Measurements from ENCODE around the gene PTPRQ. TPM values are rescaled to one million over a fixed set of nuclear protein-coding genes. Genes with fewer than 3 reads are reported as not detected.

Gene PTPRQ
- total and polyA plus RNA-seq, 9 of the 15 experiments (the other 6 are each of a cell fraction or from before 2014, with no cell fraction given), result not detected

- TF ChIP-seq, protein P1, sequence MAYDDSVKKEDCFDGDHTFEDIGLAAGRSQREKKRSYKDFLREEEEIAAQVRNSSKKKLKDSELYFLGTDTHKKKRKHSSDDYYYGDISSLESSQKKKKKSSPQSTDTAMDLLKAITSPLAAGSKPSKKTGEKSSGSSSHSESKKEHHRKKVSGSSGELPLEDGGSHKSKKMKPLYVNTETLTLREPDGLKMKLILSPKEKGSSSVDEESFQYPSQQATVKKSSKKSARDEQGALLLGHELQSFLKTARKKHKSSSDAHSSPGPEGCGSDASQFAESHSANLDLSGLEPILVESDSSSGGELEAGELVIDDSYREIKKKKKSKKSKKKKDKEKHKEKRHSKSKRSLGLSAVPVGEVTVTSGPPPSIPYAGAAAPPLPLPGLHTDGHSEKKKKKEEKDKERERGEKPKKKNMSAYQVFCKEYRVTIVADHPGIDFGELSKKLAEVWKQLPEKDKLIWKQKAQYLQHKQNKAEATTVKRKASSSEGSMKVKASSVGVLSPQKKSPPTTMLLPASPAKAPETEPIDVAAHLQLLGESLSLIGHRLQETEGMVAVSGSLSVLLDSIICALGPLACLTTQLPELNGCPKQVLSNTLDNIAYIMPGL (CRISPR knock-in tag; IDR thresholded peaks at IDR 0.05), result no peak
- no peak for TF ChIP-seq ZNF175 (CRISPR knock-in tag; IDR thresholded peaks at IDR 0.05; ENCODE audit: low read depth)
- no peak for TF ChIP-seq NFATC3 (IDR thresholded peaks at IDR 0.05)
These were observed 188.8 kb downstream of the PTPRQ start (continued) for GRCh38 chr12:80632835-80633234.

GRCh38 chr12:80634903-80635302 lies 190.9 kb downstream of the PTPRQ start:
- Histone ChIP-seq H3K9me1 (ENCODE audit: control insufficient read depth, insufficient read depth, low read length) (no peaks in the 10 kb centered on the region), H3K4me2 (ENCODE audit: insufficient read depth, low read length) (no peak overlapping the region), H2AFZ (ENCODE audit: low read depth, low read length) (no peak overlapping the region), H3K27ac (ENCODE audit: extremely low read depth, low read depth, low read length) (no peak overlapping the region), H3K36me3 (ENCODE audit: control insufficient read depth, insufficient read depth, low read length) (no peaks in the 10 kb centered on the region), H3K27me3 (ENCODE audit: control insufficient read depth in 2 of 2, insufficient read depth in 2 of 2, low read length in 2 of 2) (no peaks in the 10 kb centered on the region), H4K20me1 (replicated peaks; ENCODE audit: control insufficient read depth, insufficient read depth, low read length) (no peaks in the 10 kb centered on the region), H3K4me1 (replicated peaks in 1 of 2; ENCODE audit: control insufficient read depth in 2 of 2, insufficient read depth in 2 of 2, low read length in 2 of 2) (no peaks in the 10 kb centered on the region), H3K9ac (ENCODE audit: insufficient read depth in 1 of 2, low read depth in 2 of 2, low read length in 2 of 2) (no peak overlapping the region), H3K4me3 (no peak overlapping the region), H3K79me2 (ENCODE audit: control insufficient read depth, insufficient read depth, low read length) (no peaks in the 10 kb centered on the region), H3K9me3 (replicated peaks; ENCODE audit: control insufficient read depth, insufficient read depth, low read depth, low read length) (no peaks in the 10 kb centered on the region)
- no peak for ATAC-seq
- WGBS (ENCODE audit: insufficient coverage, low coverage, missing lambda C conversion rate), result 0% methylated on average over 6 of the region's 6 CpGs
- TF ChIP-seq PURB (CRISPR knock-in tag; IDR thresholded peaks at IDR 0.05; ENCODE audit: low read depth) (no peak), KHSRP (IDR thresholded peaks at IDR 0.05) (no peak), MIER1 (IDR thresholded peaks at IDR 0.05; ENCODE audit: low read depth) (no peak), POLR2AphosphoS2 (IDR thresholded peaks at IDR 0.05; ENCODE audit: low read length) (no peak), RHOXF2B (CRISPR knock-in tag; conservative IDR thresholded peaks at IDR 0.05) (no peak), MCM3 (IDR thresholded peaks at IDR 0.05) (no peak), ATF1 (CRISPR knock-in tag; IDR thresholded peaks at IDR 0.05) (no peak), ATF1 (tag; IDR thresholded peaks at IDR 0.05) (no peak), TGIF2 (CRISPR knock-in tag; IDR thresholded peaks at IDR 0.05) (no peak), USF2 (CRISPR knock-in tag; IDR thresholded peaks at IDR 0.05) (no peak), TCF3 (CRISPR knock-in tag; IDR thresholded peaks at IDR 0.05) (no peak), MLX (CRISPR knock-in tag; conservative IDR thresholded peaks at IDR 0.05) (no peak), HIVEP1 (CRISPR knock-in tag; IDR thresholded peaks at IDR 0.05) (no peak), SMARCA4 (IDR thresholded peaks at IDR 0.05) (no peak), ZNF282 (CRISPR knock-in tag; IDR thresholded peaks at IDR 0.05) (no peak), ZNF121 (CRISPR knock-in tag; conservative IDR thresholded peaks at IDR 0.05) (no peak), MAFG (tag; conservative IDR thresholded peaks at IDR 0.05) (no peak)
- TF ChIP-seq, protein P2, sequence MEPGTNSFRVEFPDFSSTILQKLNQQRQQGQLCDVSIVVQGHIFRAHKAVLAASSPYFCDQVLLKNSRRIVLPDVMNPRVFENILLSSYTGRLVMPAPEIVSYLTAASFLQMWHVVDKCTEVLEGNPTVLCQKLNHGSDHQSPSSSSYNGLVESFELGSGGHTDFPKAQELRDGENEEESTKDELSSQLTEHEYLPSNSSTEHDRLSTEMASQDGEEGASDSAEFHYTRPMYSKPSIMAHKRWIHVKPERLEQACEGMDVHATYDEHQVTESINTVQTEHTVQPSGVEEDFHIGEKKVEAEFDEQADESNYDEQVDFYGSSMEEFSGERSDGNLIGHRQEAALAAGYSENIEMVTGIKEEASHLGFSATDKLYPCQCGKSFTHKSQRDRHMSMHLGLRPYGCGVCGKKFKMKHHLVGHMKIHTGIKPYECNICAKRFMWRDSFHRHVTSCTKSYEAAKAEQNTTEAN (CRISPR knock-in tag; IDR thresholded peaks at IDR 0.05), result no peak
- FAIRE-seq, result no peak
- ChIA-PET CTCF (ENCODE audit: low intra/inter-chr PET ratio) (no interaction called here), POLR2A (no interaction called here)
- intact Hi-C loops (cut with micrococcal nuclease) (no loop called here), in situ Hi-C loops (cut with MboI) (no loop called here)
- DNase-seq (ENCODE audit: extremely low read depth in 1 of 4, low spot score in 3 of 4), result no peak
- BruUV-seq (replicated peaks), result no TSS peak

All from K562 (cell line).